ENCODE results near the gene PPP1R12C.
"Not testable (repeated sequence)": the region's sequence is repeated elsewhere in the genome, so short reads cannot be mapped to it uniquely, and the experiment has no call there.

Gene PPP1R12C

GRCh38 chr19:55109527-55110291, 7.7 kb downstream of the PPP1R12C start:
- no peak for DNase-seq

- DNase-seq, result not testable (repeated sequence)
Measured at GRCh38 chr19:55107252-55107651, 10.2 kb downstream of the PPP1R12C start.

GRCh38 chr19:55106591-55106990, 10.8 kb downstream of the PPP1R12C start:
- no peak for DNase-seq

GRCh38 chr19:55105237-55105636, 12.2 kb downstream of the PPP1R12C start:
- DNase-seq, result no peak

- DNase-seq, result no peak
Measured at GRCh38 chr19:55103190-55103589, 14.2 kb downstream of the PPP1R12C start.

- DNase-seq, result no peak
Measured at GRCh38 chr19:55101261-55101660, 16.2 kb downstream of the PPP1R12C start.

GRCh38 chr19:55099557-55100506, 17.6 kb downstream of the PPP1R12C start:
- no peak for DNase-seq

- DNase-seq, result no peak
Measured at GRCh38 chr19:55098716-55099556, 18.5 kb downstream of the PPP1R12C start.

- DNase-seq, result no peak
Measured at GRCh38 chr19:55097864-55098715, 19.3 kb downstream of the PPP1R12C start.

GRCh38 chr19:55096061-55096701, 21.3 kb downstream of the PPP1R12C start:
- DNase-seq, result no peak

- no peak for DNase-seq
Measured at GRCh38 chr19:55095260-55096060, 22.0 kb downstream of the PPP1R12C start.

- no peak for DNase-seq
Measured at GRCh38 chr19:55094456-55095259, 22.8 kb downstream of the PPP1R12C start.

- no peak for DNase-seq
Measured at GRCh38 chr19:55092423-55093318, 24.8 kb downstream of the PPP1R12C start.

- no peak for DNase-seq
Measured at GRCh38 chr19:55091955-55092354, 25.5 kb downstream of the PPP1R12C start.

GRCh38 chr19:55091126-55091910, 26.1 kb downstream of the PPP1R12C start:
- no peak for DNase-seq

- no peak for DNase-seq
Measured at GRCh38 chr19:55090564-55090963, 26.9 kb downstream of the PPP1R12C start.

GRCh38 chr19:55089342-55089944, 28.0 kb downstream of the PPP1R12C start:
- DNase-seq, result no peak
